ENCODE results near the gene EXOC7.

Gene EXOC7

DNA sequence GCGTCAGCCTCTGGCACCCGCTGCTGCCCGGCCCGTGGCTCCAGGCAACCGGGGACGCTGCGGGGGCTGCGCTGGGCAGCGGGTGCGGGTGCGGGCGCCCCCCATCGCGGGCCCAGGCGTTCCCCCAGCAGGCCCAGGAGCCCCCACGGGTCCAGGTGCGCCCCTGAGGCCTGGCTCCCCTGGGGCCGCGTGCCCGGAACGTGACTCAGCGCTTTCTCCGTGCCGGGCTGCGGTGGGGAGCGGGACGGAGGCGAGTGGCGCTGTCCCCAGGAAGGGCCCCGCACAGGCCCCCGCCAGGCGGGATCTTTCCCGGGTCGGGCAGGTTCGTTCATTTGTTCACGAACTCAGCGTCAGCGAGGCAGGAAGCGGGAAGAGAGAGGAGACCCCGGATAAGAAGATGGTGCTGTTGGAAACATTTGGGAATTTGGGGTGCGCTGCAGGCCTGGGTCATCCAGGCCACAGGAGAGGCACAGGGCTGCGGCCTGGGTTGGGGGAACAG, 18.4 kb upstream of the EXOC7 start:
- peak; percentile 1 for ATAC-seq
- DNase-seq = peak; percentile 39

DNA sequence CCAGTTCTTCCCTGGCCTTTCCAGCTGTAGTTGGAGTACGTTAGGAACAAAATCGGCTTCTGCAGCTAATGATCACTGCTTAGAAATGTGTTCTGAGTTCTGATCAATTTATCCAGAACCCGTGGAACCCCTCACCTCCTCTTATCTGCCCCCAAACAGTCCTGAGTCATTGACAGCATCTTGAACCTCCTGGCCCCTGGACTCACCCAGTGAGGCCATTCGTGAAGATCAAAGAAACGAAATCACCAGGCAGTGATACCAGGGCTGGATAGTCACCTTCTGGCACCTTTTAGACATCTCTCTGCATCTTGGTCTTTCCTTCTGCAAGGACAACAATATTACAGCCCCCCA, 17.0 kb upstream of the EXOC7 start:
- ATAC-seq = no peak

DNA sequence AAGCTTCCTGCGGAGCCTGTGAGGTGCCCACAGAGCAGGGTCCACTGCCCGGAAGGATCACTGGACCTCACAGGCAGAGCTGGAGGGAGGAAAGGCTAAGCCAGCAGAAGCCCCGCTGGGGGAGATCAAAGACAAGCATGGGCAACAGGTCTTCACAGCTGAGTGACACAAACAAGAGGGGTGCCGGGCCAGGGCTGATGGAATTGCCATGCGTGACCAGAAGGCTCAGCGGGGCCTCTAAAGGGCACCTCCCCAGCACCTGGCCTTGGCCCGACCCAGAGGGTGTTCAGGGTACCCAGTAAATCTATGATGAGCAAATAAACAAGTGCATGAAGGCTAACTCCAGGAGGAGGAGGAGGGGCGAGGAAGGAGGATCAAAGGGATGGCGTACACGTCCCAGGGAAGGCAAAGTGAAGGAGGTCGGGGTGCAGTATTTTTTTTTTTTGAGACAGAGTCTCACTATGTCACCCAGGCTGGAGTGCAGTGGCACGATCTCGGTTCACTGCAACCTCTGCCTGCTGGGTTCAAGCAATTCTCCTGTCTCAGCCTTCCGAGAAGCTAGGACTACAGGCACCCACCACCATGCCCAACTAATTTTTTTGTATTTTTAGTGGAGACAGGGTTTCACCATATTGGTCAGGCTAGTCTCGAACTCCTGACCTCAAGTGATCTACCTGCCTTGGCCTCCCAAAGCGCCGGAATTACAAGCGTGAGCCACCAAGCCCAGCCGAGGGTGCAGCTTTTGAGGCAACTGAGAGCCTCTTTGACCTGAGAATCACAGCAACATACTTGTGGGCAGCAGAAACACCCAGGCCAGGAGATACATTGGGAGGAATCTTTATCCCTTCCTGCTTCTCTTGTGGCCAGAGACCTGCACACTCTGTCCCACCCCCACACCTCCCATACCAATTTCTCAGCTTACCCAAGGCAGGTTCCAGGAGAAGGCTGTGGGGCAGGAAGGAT, 16.1 kb upstream of the EXOC7 start:
- DNase-seq = no peak
- no peak for ATAC-seq

More for the DNA sequence above, 17.0 kb upstream of the EXOC7 start:
- DNase-seq = no peak

GRCh38 chr17:76115138-76115754, 11.7 kb upstream of the EXOC7 start:
- ATAC-seq (no peak), DNase-seq (no peak)

DNA sequence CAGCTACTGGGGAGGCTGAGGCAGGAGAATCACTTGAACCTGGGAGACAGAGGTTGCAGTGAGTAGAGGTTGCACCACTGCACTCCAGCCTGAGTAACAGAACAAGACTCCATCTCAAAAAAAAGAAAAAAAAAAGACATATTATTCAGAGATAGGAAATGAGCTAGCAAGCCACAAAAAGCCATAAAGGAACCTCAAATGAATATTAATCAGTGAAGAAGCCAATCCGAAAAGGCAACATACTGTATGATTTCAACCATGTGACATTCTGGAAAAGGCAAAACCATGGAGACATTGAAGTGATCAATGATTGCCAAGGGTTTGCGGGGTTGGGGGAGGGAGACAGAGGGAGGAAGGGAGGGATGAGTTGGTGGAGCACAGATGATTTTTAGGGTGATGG, 8.4 kb upstream of the EXOC7 start:
- no peak for DNase-seq
- ATAC-seq = no peak

GRCh38 chr17:76107509-76107908, 3.9 kb upstream of the EXOC7 start:
- DNase-seq (no peak), ATAC-seq (no peak)

DNA sequence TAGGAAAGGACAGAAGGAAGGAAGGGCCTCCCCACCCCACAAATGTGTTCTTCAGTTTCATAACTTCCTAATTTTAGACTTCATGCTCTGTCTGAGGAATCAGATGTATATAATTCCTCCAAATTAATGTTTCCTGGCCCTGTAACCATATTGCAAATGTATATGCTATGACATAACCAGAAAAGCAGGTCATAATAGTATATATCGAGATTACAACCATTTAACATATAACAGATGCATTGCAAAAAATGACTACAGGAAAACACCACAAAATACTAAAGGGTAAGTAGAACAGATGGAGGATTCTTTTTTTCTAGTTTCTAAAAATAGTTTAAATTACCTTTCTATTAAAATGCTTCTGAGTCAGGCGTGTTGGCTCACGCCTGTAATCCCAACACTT, 3.1 kb upstream of the EXOC7 start:
- DNase-seq = no peak
- ATAC-seq = no peak

- ATAC-seq = no peak
Observed at GRCh38 chr17:76104896-76105231, 1.3 kb upstream of the EXOC7 start.

GRCh38 chr17:76104140-76104895, 731 bp upstream of the EXOC7 start:
- DNase-seq (no peak), ATAC-seq (no peak)

More at GRCh38 chr17:76104896-76105231, 1.3 kb upstream of the EXOC7 start:
- no peak for DNase-seq

- DNase-seq (no peak), ATAC-seq (no peak)
Observed at GRCh38 chr17:76102944-76103273, 678 bp downstream of the EXOC7 start.

- DNase-seq (no peak), ATAC-seq (no peak)
Observed at GRCh38 chr17:76097716-76098295, 5.8 kb downstream of the EXOC7 start.

DNA sequence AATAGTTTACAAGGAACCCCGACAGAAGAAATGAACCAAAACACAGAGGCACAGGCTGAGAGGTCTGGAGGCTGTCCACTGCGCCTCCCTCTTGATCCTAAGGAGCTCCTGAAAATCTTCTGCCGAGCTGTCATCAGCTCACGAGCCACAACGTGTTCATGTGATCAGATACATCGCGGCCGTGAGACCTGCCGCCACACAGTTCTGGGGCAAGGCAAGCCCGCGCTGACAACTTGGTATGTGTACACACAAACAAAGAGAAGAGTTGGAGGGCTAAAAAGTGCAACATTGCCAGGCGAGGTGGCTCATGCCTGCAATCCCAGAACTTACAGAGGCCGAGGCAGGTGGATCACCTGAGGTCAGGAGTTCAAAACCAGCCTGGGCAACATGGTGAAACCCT, 7.6 kb downstream of the EXOC7 start:
- DNase-seq (no peak), ATAC-seq (no peak)

DNA sequence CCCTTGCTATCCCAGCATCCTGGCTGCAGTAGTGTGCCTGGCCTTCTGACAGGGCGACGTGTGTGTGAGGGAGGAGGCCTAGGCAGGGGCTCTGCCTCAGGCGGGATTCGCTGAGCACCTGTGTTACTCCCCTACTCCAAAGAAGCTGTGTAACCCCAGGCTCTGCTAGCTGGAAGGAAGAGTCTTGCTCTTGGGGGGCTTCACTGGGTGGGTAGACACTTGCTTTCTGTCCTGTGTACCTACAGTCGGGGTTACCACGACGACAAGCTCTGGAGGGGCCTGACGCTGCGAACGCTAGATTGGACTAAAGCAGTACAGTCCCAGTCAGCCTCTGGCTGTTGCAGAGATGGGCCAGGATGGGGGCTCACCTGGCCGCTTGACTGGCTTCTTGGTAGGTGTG, 9.5 kb downstream of the EXOC7 start:
- DNase-seq (no peak), ATAC-seq (no peak)

DNA sequence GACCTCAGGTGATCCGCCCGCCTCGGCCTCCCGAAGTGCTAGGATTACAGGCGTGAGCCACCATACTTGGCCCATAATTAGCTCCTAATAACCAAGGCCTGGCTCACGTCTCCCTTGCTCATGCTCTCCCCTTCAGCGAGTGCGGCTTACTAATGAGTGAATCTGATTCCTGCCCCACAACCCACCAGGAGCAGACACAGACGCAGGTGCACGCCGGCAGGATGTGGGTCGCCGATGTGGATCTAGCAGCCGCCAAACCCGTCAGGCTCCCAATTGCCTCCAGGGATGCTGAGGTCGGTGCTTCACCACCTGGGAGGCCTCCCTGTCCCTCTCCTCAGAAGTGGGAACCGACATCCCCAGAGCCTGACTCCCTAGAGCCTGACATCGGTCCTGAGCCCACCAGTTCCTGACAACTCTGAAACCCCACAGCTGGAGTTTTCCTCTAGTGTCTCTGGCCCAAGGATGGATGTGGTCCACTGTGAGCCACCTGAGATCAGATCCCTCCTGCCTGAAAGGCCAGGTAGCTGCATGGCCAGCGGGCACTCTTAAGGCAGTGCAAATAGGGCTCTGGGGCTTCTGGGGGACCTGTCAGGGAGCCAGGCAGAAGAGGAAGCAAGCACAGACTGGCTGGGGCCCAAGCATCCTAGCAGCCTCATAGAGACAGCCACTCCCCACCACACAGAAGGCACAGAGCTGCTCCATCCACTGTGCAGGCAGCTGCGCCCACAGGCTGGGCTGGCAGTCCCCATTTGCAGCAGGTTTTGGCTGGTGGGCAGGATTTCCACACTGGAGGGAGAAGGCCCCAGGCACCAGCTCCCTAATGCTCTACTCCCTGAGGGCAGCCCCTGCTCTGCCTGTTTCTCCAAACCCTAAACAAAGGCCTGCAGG, 10.8 kb downstream of the EXOC7 start:
- DNase-seq = no peak
- no peak for ATAC-seq

DNA sequence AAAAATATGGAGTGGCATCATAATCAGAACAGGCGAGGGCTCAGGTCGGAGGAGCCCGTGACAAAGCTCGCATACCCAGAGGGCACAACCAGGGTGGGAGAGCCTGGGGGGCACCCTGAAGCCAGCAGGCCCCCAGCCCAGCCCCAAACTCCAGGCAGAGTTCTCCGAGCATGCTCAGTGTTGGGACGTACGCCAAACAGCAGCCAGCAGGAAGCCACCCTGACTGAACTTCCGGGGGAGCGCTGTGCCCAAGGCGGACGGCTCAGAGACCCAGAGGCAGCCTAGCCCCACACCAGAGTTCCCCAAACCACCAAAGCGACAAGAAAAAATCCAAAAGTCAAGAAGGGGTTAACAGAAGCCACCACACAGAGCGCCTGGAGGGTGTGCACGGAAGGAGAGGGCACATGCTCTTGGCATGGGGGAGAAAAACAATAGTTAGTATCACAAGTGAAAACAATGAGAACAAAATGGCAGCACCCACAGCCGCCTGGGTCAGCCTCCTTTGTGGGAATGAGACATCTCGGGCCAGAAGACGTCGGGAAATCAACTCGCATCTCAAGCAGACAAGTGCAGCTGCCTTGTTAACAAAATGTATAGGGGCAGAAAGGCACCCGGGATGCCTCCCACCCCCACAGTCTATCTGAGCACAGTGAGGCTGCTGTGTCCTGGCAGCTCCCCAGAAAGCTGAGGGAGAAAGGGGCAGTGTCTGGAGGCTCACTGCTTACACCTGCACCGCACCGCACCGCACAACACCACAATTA, 11.9 kb downstream of the EXOC7 start:
- no peak for DNase-seq
- ATAC-seq = no peak

- ATAC-seq (no peak), DNase-seq (no peak)
Observed at GRCh38 chr17:76090517-76091129, 13.0 kb downstream of the EXOC7 start.

GRCh38 chr17:76089680-76090516, 13.7 kb downstream of the EXOC7 start:
- DNase-seq = no peak

DNA sequence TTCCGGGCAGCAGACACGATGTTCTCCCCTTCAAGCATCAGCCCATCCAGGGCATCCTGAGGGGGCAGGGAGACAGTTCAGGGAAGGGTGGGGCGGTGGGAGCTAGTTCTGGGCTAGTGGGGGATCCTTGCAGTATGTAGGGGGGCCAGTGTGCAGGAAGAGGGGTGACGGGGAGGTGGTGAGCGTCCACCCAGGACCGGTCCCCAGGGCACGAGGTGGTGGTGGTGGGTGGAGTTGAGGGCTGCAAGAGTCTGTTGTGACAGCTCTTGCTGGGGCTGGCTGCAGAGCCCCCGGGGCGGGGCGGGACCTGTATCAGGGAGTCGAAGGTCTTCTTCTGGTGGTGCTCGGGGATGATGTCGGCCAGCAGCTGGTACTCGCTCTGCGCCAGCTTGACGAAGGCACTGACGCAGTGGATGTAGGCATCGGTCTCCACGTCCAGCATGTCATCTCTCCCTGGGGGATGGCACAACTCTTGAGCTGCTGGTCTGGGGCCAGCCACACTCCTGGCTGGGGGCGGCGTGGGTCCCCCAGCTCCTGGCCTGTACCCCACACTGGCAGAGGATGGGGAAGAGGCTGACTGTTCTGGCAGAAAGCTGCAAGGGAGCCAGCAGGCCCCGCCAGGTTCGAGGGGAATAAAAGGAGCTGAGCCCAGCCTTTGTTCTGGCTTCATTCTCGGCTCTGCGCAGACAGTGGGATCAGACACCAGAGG, 14.6 kb downstream of the EXOC7 start:
- no peak for ATAC-seq
- no peak for DNase-seq

More at GRCh38 chr17:76089680-76090516, 13.7 kb downstream of the EXOC7 start:
- no peak for ATAC-seq
